HCT116 (cell line): Measurements from ENCODE around the gene TMOD3. TPM values are rescaled to one million over a fixed set of nuclear protein-coding genes. Genes with fewer than 3 reads are reported as not detected.

Source experiments
- ATAC-seq: fragments of 200-7000 bp; cut with Tn5 transposase; 2 replicates; pipeline ENCODE4 v1.9.1; 2020; ENCODE audit warnings: mild to moderate bottlenecking, moderate library complexity
- BruUV-seq: library from RNA; stranded (reverse); fragments of 400-500 nt; replicated peaks from 2 replicates; lab custom pipeline; 2021; lab: Mats Ljungman, UMichigan
- CTCF ChIA-PET: fragments of 300-600 bp; sonication (Branson Sonifier 250); formaldehyde crosslinking; loops from one replicate; lab custom pipeline; 2021; ENCODE audit warnings: antibody characterized with exemption; lab: Charles Lee
- POLR2A ChIA-PET: fragments of 300-600, 350-600 bp; sonication (Branson Sonifier 250); formaldehyde crosslinking; loops from one replicate; lab custom pipeline; 2021; ENCODE audit warnings: antibody characterized with exemption; lab: Charles Lee
- RAD21 ChIA-PET, 2 experiments: fragments of 300-600 bp; sonication (Branson Sonifier 250); formaldehyde crosslinking; loops; one replicate each; lab custom pipeline; 2023; ENCODE audit warnings: low total read pairs in 2 of 2; ENCODE audit not compliant: uncharacterized antibody in 2 of 2, unreplicated experiment in 2 of 2, low non-redundant PET in 1 of 2; lab: Charles Lee
- DNase-seq: peaks from one replicate; pipeline ENCODE4 v3.0.0-alpha.2; 2010; ENCODE audit warnings: low read depth, low spot score
- H2AFZ ChIP-seq: fragments of 200-600 bp; shearing (Covaris generic), sonication (generic); 2 replicates; pipeline ENCODE4 v1.6.1; 2017; ENCODE audit warnings: low read depth, mixed run types, mixed read lengths, antibody characterized with exemption, low read length; ENCODE audit not compliant: poor library complexity, severe bottlenecking
- H3K27ac ChIP-seq: 2 replicates; pipeline ENCODE4 v1.5.1; 2012; ENCODE audit warnings: low read depth, low read length
- H3K27me3 ChIP-seq: fragments of 200-600 bp; sonication (generic); 2 replicates; pipeline ENCODE4 v1.6.1; 2016; ENCODE audit warnings: mixed run types, low read length, mixed read lengths; ENCODE audit not compliant: insufficient read depth
- H3K36me3 ChIP-seq, 2 experiments: fragments of 200-500 bp in 1 of 2; fragments of 200-600 bp in 1 of 2; sonication (Bioruptor generic) in 1 of 2; sonication (generic) in 1 of 2; 2 replicates each; pipeline versions ENCODE4 v1.5.1 to v1.6.1; 2014 to 2016; ENCODE audit warnings: low read length in 2 of 2, inconsistent platforms in 1 of 2, mixed read lengths in 1 of 2, mixed run types in 1 of 2; ENCODE audit not compliant: insufficient read depth in 2 of 2, control insufficient read depth in 1 of 2
- H3K4me1 ChIP-seq, 2 experiments: fragments of 200-600 bp in 1 of 2; sonication (generic) in 1 of 2; 2 replicates each; pipeline versions ENCODE4 v1.5.1 to v1.6.1; 2012 to 2017; ENCODE audit warnings: low read length in 2 of 2, inconsistent platforms in 1 of 2, mild to moderate bottlenecking in 1 of 2, mixed read lengths in 1 of 2, mixed run types in 1 of 2, moderate library complexity in 1 of 2; ENCODE audit not compliant: insufficient read depth in 2 of 2, control insufficient read depth in 1 of 2
- H3K4me2 ChIP-seq: fragments of 200-600 bp; sonication (generic); 2 replicates; pipeline ENCODE4 v1.6.1; 2017; ENCODE audit warnings: mixed run types, low read length, mixed read lengths
- H3K4me3 ChIP-seq, 2 experiments: fragments of 200-600 bp in 1 of 2; sonication (generic) in 1 of 2; replicated peaks in 1 of 2; 2 replicates each; pipeline ENCODE4 v1.5.1; 2011 to 2016; ENCODE audit warnings: low read length in 2 of 2, control low read depth in 1 of 2, low read depth in 1 of 2, mild to moderate bottlenecking in 1 of 2, mixed read lengths in 1 of 2, mixed run types in 1 of 2
- H3K79me2 ChIP-seq: fragments of 200-600 bp; sonication (generic); 2 replicates; pipeline ENCODE4 v1.6.1; 2017; ENCODE audit warnings: mild to moderate bottlenecking, mixed run types, low read length, moderate library complexity, mixed read lengths; ENCODE audit not compliant: insufficient read depth
- H3K9ac ChIP-seq: fragments of 200-600 bp; sonication (generic); 2 replicates; pipeline ENCODE4 v1.6.1; 2016; ENCODE audit warnings: low read length, mixed read lengths
- H3K9me2 ChIP-seq: fragments of 200-600 bp; sonication (generic), shearing (Covaris generic); 2 replicates; pipeline ENCODE4 v1.6.1; 2017; ENCODE audit warnings: mixed run types, mild to moderate bottlenecking, moderate library complexity; ENCODE audit not compliant: insufficient read depth
- H3K9me3 ChIP-seq, 2 experiments: fragments of 200-500 bp in 1 of 2; fragments of 200-600 bp in 1 of 2; sonication (Bioruptor generic) in 1 of 2; sonication (generic) in 1 of 2; 2 replicates each; pipeline ENCODE4 v1.6.1; 2014 to 2017; ENCODE audit warnings: low read length in 2 of 2, mixed read lengths in 2 of 2, inconsistent platforms in 1 of 2, low read depth in 1 of 2, mild to moderate bottlenecking in 1 of 2, mixed run types in 1 of 2, moderate library complexity in 1 of 2; ENCODE audit not compliant: control insufficient read depth in 1 of 2, insufficient read depth in 1 of 2
- H4K20me1 ChIP-seq: fragments of 200-600 bp; sonication (generic), shearing (Covaris generic); 2 replicates; pipeline ENCODE4 v1.6.1; 2017; ENCODE audit warnings: mixed run types, mild to moderate bottlenecking, moderate library complexity; ENCODE audit not compliant: insufficient read depth
- CBX3 ChIP-seq: IDR thresholded peaks from 2 replicates; pipeline ENCODE4 v1.6.1; 2012; ENCODE audit warnings: low read depth
- EGR1 ChIP-seq: IDR thresholded peaks from 2 replicates; pipeline ENCODE4 v1.6.1; 2012; ENCODE audit warnings: low read depth
- EZH2phosphoT487 ChIP-seq: fragments of 200-600 bp; IDR thresholded peaks from 2 replicates; pipeline ENCODE4 v1.6.1; 2018; ENCODE audit warnings: antibody characterized with exemption, borderline replicate concordance
- JUND ChIP-seq: IDR thresholded peaks from 2 replicates; pipeline ENCODE4 v1.6.1; 2012
- MAX ChIP-seq: IDR thresholded peaks from 2 replicates; pipeline ENCODE4 v1.6.1; 2012
- POLR2A ChIP-seq: IDR thresholded peaks from 2 replicates; pipeline ENCODE4 v1.7.0; 2011; ENCODE audit warnings: borderline replicate concordance; ENCODE audit not compliant: insufficient read depth, insufficient read length; ENCODE audit errors: extremely low read depth
- POLR2AphosphoS5 ChIP-seq: IDR thresholded peaks from 2 replicates; pipeline ENCODE4 v1.6.1; 2011; ENCODE audit warnings: mild to moderate bottlenecking, low read depth, low read length, moderate library complexity
- RAD21 ChIP-seq: IDR thresholded peaks from 2 replicates; pipeline ENCODE4 v1.6.1; 2012; ENCODE audit warnings: low read depth, mild to moderate bottlenecking
- REST ChIP-seq: IDR thresholded peaks from 2 replicates; pipeline ENCODE4 v1.6.1; 2012; ENCODE audit warnings: low read depth
- SP1 ChIP-seq: IDR thresholded peaks from 2 replicates; pipeline ENCODE4 v1.6.1; 2012; ENCODE audit warnings: low read depth
- SRF ChIP-seq: IDR thresholded peaks from 2 replicates; pipeline ENCODE4 v1.6.1; 2012; ENCODE audit warnings: low read depth
- ZFX ChIP-seq: fragments of 450-650 bp; IDR thresholded peaks from 2 replicates; pipeline ENCODE4 v1.6.1; 2017
- ZNF274 ChIP-seq: fragments of 200-500 bp; sonication (Bioruptor generic); IDR thresholded peaks from 2 replicates; pipeline ENCODE4 v1.6.1; 2014; ENCODE audit warnings: mild to moderate bottlenecking, low read depth, low read length, inconsistent platforms
- intact Hi-C: fragments of 100-400 bp; cut with micrococcal nuclease; formaldehyde crosslinking; loops from 2 replicates; pipeline ENCODE4 v1.10.0; 2022
- total RNA-seq: library from RNA; stranded (reverse); gene quantifications from one replicate; pipeline ENCODE4 v1.2.1, GENCODE V29; 2021; ENCODE audit not compliant: unreplicated experiment
- TF ChIP-seq, protein P1 (sequence below), 3 experiments: fragments of 200-600 bp in 1 of 3; sonication (generic) in 1 of 3; IDR thresholded peaks in 2 of 3; conservative IDR thresholded peaks in 1 of 3; 2 replicates each; pipeline ENCODE4 v1.5.1; 2012 to 2017; ENCODE audit warnings: low read depth in 2 of 3, low read length in 2 of 3, antibody characterized with exemption in 1 of 3, borderline replicate concordance in 1 of 3, control low read depth in 1 of 3, mild to moderate bottlenecking in 1 of 3, mixed read lengths in 1 of 3, mixed run types in 1 of 3, moderate library complexity in 1 of 3; ENCODE audit not compliant: insufficient read depth in 1 of 3

TMOD3 gene
- total RNA-seq, 1 experiment from 2014 or later, result 78.8 TPM

DNA sequence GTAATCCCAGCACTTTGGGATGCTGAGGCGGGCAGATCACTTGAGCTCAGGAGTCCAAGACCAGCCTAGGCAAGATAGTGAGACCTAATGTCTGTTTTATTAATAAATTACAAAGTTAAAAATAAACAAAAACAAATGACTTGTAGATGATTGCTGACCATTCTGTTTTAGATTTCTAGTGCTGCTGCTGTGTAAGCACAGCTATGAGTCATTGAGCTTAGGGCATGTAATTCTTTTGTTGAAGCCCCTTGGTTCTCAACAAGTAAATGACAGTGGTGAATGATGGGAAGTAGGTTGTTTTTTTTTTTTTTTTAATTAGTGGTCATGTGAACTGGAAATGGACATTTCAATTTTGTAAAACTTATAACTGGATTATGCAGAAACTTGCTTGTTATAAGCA is 78.9 kb downstream of the TMOD3 start:
- BruUV-seq, result no TSS peak
- peaks cover 7% of the 10 kb centered on the region for H4K20me1 ChIP-seq
- RAD21 ChIA-PET, result interaction anchor here in 1 of 2 experiments (0.6 kb wide), 1 partner anchor 74 kb away, joined by 4 read pairs; no protein-coding TSS in a partner anchor
- no peak for TF ChIP-seq EGR1
- TF ChIP-seq POLR2A, result no peak
- no peak for TF ChIP-seq ZNF274
- TF ChIP-seq, protein P1, sequence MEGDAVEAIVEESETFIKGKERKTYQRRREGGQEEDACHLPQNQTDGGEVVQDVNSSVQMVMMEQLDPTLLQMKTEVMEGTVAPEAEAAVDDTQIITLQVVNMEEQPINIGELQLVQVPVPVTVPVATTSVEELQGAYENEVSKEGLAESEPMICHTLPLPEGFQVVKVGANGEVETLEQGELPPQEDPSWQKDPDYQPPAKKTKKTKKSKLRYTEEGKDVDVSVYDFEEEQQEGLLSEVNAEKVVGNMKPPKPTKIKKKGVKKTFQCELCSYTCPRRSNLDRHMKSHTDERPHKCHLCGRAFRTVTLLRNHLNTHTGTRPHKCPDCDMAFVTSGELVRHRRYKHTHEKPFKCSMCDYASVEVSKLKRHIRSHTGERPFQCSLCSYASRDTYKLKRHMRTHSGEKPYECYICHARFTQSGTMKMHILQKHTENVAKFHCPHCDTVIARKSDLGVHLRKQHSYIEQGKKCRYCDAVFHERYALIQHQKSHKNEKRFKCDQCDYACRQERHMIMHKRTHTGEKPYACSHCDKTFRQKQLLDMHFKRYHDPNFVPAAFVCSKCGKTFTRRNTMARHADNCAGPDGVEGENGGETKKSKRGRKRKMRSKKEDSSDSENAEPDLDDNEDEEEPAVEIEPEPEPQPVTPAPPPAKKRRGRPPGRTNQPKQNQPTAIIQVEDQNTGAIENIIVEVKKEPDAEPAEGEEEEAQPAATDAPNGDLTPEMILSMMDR (IDR thresholded peaks at IDR 0.05 in 2 of 3, conservative IDR thresholded peaks at IDR 0.05 in 1 of 3; ENCODE audit: borderline replicate concordance in 1 of 3, insufficient read depth in 1 of 3, low read depth in 2 of 3, low read length in 2 of 3), result no peak
- no peak for TF ChIP-seq SRF
- no peak for TF ChIP-seq JUND
- no peak for TF ChIP-seq SP1
- TF ChIP-seq REST, result no peak
- no peak for TF ChIP-seq MAX
- TF ChIP-seq ZFX, result no peak
- no peak for TF ChIP-seq CBX3
- no peak for TF ChIP-seq RAD21
- no peak for TF ChIP-seq POLR2AphosphoS5
- no peak for TF ChIP-seq EZH2phosphoT487
- H3K79me2 ChIP-seq, result peaks cover 4% of the 10 kb centered on the region; the same call in 1 of the 2 replicates
- H3K4me2 ChIP-seq, result peak overlapping the region; percentile 52; the same call in 1 of the 2 replicates
- peak overlapping the region; percentile 44; the same call in 1 of the 2 replicates for H3K27ac ChIP-seq
- no peak overlapping the region for H2AFZ ChIP-seq
- H3K9me3 ChIP-seq, result no peaks in the 10 kb centered on the region
- intact Hi-C loops, result loop anchor here (5.0 kb wide), 2 partner anchors 106 to 256 kb away; no protein-coding TSS in a partner anchor
- H3K27me3 ChIP-seq, result no peaks in the 10 kb centered on the region
- POLR2A ChIA-PET, result no interaction called here
- H3K4me1 ChIP-seq, result peaks cover 31 to 32% of the 10 kb centered on the region in 2 experiments
- no peak for ATAC-seq
- no peak for DNase-seq
- no peaks in the 10 kb centered on the region for H3K9me2 ChIP-seq
- CTCF ChIA-PET, result interaction anchor here (1.4 kb wide), 1 partner anchor 9 kb away, joined by 7 read pairs; no protein-coding TSS in a partner anchor
- H3K36me3 ChIP-seq, result peaks cover 13 to 21% of the 10 kb centered on the region in 2 experiments; a peak in 3 of 4 replicates
- H3K4me3 ChIP-seq, result no peak overlapping the region
- H3K9ac ChIP-seq, result no peak overlapping the region
